H1 (cell line): Measurements from ENCODE around the gene SLC35E3. TPM values are rescaled to one million over a fixed set of nuclear protein-coding genes. Genes with fewer than 3 reads are reported as not detected.

ENCODE experiments used
- RAD21 ChIP-seq, 2 experiments: IDR thresholded peaks in 1 of 2; conservative IDR thresholded peaks in 1 of 2; 2 replicates each; pipeline ENCODE4 v1.6.1; 2011; ENCODE audit warnings: low read depth in 2 of 2, low read length in 2 of 2, improper control_type of control experiment in 1 of 2, inconsistent platforms in 1 of 2, mild to moderate bottlenecking in 1 of 2, moderate library complexity in 1 of 2
- polyA plus RNA-seq, 7 experiments: library from polyadenylated mRNA; depleted of rRNA in 3 of 7; stranded (reverse) in 5 of 7; unstranded in 2 of 7; fragments of >200 nt in 5 of 7; fragments of 200-250 nt in 2 of 7; gene quantifications; 1 replicate in 5 of 7; 2 replicates in 1 of 7; 4 replicates in 1 of 7; pipeline versions ENCODE4 v1.2.1 to v1.2.3, GENCODE V29; 2011 to 2013; ENCODE audit warnings: missing spikeins in 2 of 7, mixed read lengths in 2 of 7
- total RNA-seq: library from RNA; stranded (reverse); fragmentation: NEBNext Ultra II Directional; extraction: Animal tissue kit (Norgen Biotek cat#: 25700); gene quantifications from 2 replicates; pipeline ENCODE4 v1.2.1, GENCODE V29; 2021

Gene SLC35E3
- total and polyA plus RNA-seq, 2 of the 8 experiments (the other 6 are each of a cell fraction or from before 2014, with no cell fraction given) = 10.0 to 10.9 TPM

GRCh38 chr12:68749861-68750260 is 3.9 kb downstream of the SLC35E3 start (continued):
- TF ChIP-seq RAD21 (IDR thresholded peaks at IDR 0.05 in 1 of 2, conservative IDR thresholded peaks at IDR 0.05 in 1 of 2; ENCODE audit: low read depth in 2 of 2, low read length in 2 of 2) = no peak
- TF ChIP-seq, all 59 proteins: peak for 0
